A549 (cell line): ENCODE data around the gene SDHAF1.

Experiments used
- ESRRA ChIP-seq: fragments of 150-350 bp; IDR thresholded peaks from 2 replicates; pipeline ENCODE4 v1.6.1; 2014; ENCODE audit warnings: mild to moderate bottlenecking, low read length, borderline replicate concordance
- JUN ChIP-seq, 2 experiments: fragments of >200 bp; sonication (Bioruptor Twin); formaldehyde crosslinking; IDR thresholded peaks; 2 replicates in 1 of 2; 3 replicates in 1 of 2; pipeline ENCODE4 v1.6.1; 2016 to 2017
- KDM5A ChIP-seq: fragments of 200-600 bp; sonication (generic); IDR thresholded peaks from 2 replicates; pipeline ENCODE4 v1.6.1; 2016; ENCODE audit warnings: antibody characterized with exemption, mild to moderate bottlenecking
- MAZ ChIP-seq: fragments of 150-350 bp; IDR thresholded peaks from 2 replicates; pipeline ENCODE4 v1.6.1; 2014; ENCODE audit warnings: antibody characterized with exemption, low read depth, low read length, borderline replicate concordance
- MYC ChIP-seq: IDR thresholded peaks from 2 replicates; pipeline ENCODE4 v1.6.1; 2012; ENCODE audit warnings: mild to moderate bottlenecking, inconsistent platforms, low read length, improper control_type of control experiment, borderline replicate concordance
- PHF8 ChIP-seq: fragments of 200-600 bp; sonication (generic); IDR thresholded peaks from 2 replicates; pipeline ENCODE4 v1.6.1; 2016; ENCODE audit warnings: low read depth, mild to moderate bottlenecking, antibody characterized with exemption, moderate library complexity, borderline replicate concordance
- POLR2A ChIP-seq: IDR thresholded peaks from 2 replicates; pipeline ENCODE4 v1.6.1; 2012; ENCODE audit warnings: mild to moderate bottlenecking, low read length
- POLR2AphosphoS2 ChIP-seq: conservative IDR thresholded peaks from 2 replicates; pipeline ENCODE4 v1.6.1; 2012; ENCODE audit warnings: low read length, improper control_type of control experiment, inconsistent platforms
- RCOR1 ChIP-seq: fragments of 150-350 bp; IDR thresholded peaks from 2 replicates; pipeline ENCODE4 v1.6.1; 2014; ENCODE audit warnings: antibody characterized with exemption, low read length, low read depth
- REST ChIP-seq: fragments of 200-600 bp; sonication (generic); IDR thresholded peaks from 2 replicates; pipeline ENCODE4 v1.6.1; 2016; ENCODE audit warnings: antibody characterized with exemption, mild to moderate bottlenecking, moderate library complexity
- RFX5 ChIP-seq: fragments of 450-650 bp; IDR thresholded peaks from 2 replicates; pipeline ENCODE4 v1.7.1; 2014; ENCODE audit warnings: antibody characterized with exemption, mild to moderate bottlenecking, moderate library complexity
- TF ChIP-seq, protein P1 (sequence below): fragments of >200 bp; sonication (Bioruptor Twin); formaldehyde crosslinking; IDR thresholded peaks from 3 replicates; pipeline ENCODE4 v1.5.1; 2016

- TF ChIP-seq, protein P1, sequence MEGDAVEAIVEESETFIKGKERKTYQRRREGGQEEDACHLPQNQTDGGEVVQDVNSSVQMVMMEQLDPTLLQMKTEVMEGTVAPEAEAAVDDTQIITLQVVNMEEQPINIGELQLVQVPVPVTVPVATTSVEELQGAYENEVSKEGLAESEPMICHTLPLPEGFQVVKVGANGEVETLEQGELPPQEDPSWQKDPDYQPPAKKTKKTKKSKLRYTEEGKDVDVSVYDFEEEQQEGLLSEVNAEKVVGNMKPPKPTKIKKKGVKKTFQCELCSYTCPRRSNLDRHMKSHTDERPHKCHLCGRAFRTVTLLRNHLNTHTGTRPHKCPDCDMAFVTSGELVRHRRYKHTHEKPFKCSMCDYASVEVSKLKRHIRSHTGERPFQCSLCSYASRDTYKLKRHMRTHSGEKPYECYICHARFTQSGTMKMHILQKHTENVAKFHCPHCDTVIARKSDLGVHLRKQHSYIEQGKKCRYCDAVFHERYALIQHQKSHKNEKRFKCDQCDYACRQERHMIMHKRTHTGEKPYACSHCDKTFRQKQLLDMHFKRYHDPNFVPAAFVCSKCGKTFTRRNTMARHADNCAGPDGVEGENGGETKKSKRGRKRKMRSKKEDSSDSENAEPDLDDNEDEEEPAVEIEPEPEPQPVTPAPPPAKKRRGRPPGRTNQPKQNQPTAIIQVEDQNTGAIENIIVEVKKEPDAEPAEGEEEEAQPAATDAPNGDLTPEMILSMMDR = no peak
- TF ChIP-seq RFX5 (no peak), PHF8 (no peak), REST (no peak), POLR2AphosphoS2 (no peak), POLR2A (no peak), ESRRA (no peak), KDM5A (no peak), MYC (no peak), MAZ (no peak), JUN (IDR thresholded peaks at IDR 0.05) (no peak), RCOR1 (no peak)
Measured at GRCh38 chr19:36006955-36007354, 12.0 kb downstream of the SDHAF1 start.
